ENCODE results near the gene RNF130. TPM values are rescaled to one million over a fixed set of nuclear protein-coding genes. Genes with fewer than 3 reads are reported as not detected.

Gene RNF130
- total RNA-seq, 1 donor from 2014 or later, result 109 TPM

DNA sequence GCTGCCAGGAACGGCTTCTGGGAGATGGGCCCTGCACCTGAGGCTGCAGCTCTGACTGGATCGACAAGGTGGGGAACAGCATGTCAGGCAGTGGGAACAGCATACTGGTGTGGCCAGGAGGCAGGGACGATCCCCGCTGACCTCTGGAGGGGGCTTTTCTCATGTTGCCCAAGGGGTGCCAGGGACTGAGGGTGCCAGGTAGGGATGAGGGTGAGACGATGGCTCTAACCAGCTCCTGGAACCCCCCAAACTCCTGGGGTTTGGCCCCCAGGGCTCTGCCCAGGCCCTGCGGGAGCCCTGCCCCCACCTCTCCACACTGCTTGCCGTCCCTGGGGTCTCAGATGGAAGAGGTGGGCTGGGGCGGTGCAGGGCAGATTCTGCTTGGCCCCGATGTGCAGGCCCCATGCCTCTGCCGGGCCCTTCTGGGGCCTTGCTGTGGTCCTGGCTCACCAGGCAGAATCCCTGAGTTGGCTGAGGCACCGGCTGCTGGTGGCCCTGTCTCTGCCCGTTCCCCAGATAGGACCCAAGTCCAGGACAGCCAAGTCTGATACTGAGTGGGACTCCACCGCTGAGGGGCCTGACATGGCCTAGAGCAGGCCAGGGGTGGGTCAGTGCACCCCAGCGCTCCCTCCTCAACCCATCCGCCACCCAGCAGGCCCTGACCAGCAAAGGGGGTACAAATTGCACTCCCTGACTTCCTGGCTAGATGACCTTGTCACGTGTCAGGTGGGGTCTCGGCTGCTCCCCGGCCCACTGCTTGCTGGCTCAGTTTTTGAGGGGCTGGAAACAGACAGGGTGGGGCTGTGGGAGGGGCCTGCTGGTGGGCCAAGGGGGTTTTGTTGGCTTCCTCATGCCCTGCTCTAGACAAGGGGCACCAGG, 28.4 kb upstream of the RNF130 start:
- H3K9me3 ChIP-seq, result no peaks in the 10 kb centered on the region
- no peak for DNase-seq
- TF ChIP-seq CTCF (IDR thresholded peaks at IDR 0.05), result no peak
- H3K4me1 ChIP-seq, result no peaks in the 10 kb centered on the region
- H3K4me3 ChIP-seq, result no peak overlapping the region
- no peaks in the 10 kb centered on the region for H3K27me3 ChIP-seq
- ATAC-seq, result no peak
- intact Hi-C loops (cut with DNase I), result no loop called here
- no peaks in the 10 kb centered on the region for H3K36me3 ChIP-seq
- no peak overlapping the region for H3K27ac ChIP-seq

- DNase-seq (no peak), ATAC-seq (peak; percentile 6)
- Histone ChIP-seq H3K27me3 (no peaks in the 10 kb centered on the region), H3K4me3 (no peak overlapping the region), H3K27ac (no peak overlapping the region), H3K4me1 (no peaks in the 10 kb centered on the region), H3K36me3 (no peaks in the 10 kb centered on the region), H3K9me3 (no peaks in the 10 kb centered on the region)
- TF ChIP-seq CTCF (IDR thresholded peaks at IDR 0.05), result no peak
- intact Hi-C loops (cut with DNase I), result no loop called here
Measured at GRCh38 chr5:180098991-180099732, 27.6 kb upstream of the RNF130 start.

DNA sequence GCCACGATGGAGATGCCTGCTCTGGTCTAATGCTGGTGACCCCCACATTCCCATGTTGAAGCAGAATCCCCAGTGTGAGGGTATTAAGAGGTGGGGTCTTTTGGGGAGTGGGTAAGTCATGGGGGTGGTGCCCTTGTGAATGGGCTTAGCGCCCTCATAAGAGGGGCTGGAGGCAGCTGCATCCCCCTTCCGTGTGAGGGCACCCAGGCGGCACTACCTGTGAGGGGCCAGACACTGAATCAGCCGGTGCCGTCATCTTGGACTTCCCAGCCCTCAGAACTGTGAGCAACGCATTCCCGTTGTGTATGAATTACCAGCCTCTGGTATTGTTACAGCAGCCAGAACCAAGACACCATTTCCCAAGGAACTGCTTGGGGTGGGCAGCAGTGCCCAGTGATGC, 27.0 kb upstream of the RNF130 start:
- intact Hi-C loops (cut with DNase I), result no loop called here
- Histone ChIP-seq H3K36me3 (no peaks in the 10 kb centered on the region), H3K4me1 (no peaks in the 10 kb centered on the region), H3K4me3 (no peak overlapping the region), H3K27ac (no peak overlapping the region), H3K27me3 (no peaks in the 10 kb centered on the region), H3K9me3 (no peaks in the 10 kb centered on the region)
- TF ChIP-seq CTCF (IDR thresholded peaks at IDR 0.05), result no peak
- DNase-seq (no peak), ATAC-seq (no peak)

DNA sequence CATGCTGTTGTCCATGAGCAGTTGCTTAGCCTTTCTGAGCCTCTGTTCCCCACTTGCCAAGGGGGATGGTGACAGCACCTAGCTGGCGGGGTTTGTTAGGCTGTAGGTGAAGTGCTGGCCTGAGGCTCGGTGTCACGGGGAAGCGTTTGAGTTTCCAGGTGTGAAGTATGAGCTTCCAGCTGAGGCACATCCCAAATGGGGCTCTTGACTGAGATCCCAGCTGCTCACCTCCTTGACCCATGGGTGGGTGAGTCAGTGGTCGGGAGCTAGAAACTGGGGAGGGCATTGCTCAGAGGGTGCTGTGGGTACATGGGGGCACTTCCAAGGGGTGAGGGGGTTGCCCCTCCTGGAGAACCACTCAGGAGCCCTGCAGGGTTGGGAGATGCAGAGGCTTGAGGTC, 26.4 kb upstream of the RNF130 start:
- no peaks in the 10 kb centered on the region for H3K9me3 ChIP-seq
- H3K27ac ChIP-seq, result no peak overlapping the region
- TF ChIP-seq CTCF (IDR thresholded peaks at IDR 0.05), result no peak
- intact Hi-C loops (cut with DNase I), result no loop called here
- DNase-seq (no peak), ATAC-seq (no peak)
- no peaks in the 10 kb centered on the region for H3K27me3 ChIP-seq
- no peaks in the 10 kb centered on the region for H3K4me1 ChIP-seq
- no peak overlapping the region for H3K4me3 ChIP-seq
- no peaks in the 10 kb centered on the region for H3K36me3 ChIP-seq

GRCh38 chr5:180097163-180097894, 25.8 kb upstream of the RNF130 start:
- no peak for ATAC-seq
- no peak for TF ChIP-seq CTCF (IDR thresholded peaks at IDR 0.05)
- Histone ChIP-seq H3K4me1 (no peaks in the 10 kb centered on the region), H3K36me3 (no peaks in the 10 kb centered on the region), H3K4me3 (no peak overlapping the region), H3K27ac (no peak overlapping the region), H3K27me3 (no peaks in the 10 kb centered on the region), H3K9me3 (no peaks in the 10 kb centered on the region)
- no peak for DNase-seq
- intact Hi-C loops (cut with DNase I), result no loop called here
